Heart left ventricle (tissue), 16 donors: ENCODE data around the gene EXOC8. TPM values are rescaled to one million over a fixed set of nuclear protein-coding genes. Genes with fewer than 3 reads are reported as not detected.
"Not testable (repeated sequence)": the region's sequence is repeated elsewhere in the genome, so short reads cannot be mapped to it uniquely, and the experiment has no call there.

ENCODE experiments used
- ATAC-seq, 4 donors: fragments of 200-7000 bp; cut with Tn5 transposase; one replicate each; pipeline ENCODE4 v1.9.1; 2020 to 2022; ENCODE audit warnings: moderate library complexity in 4 of 4, mild to moderate bottlenecking in 3 of 4, moderate number of reproducible peaks in 1 of 4
- DNase-seq, 5 donors: peaks; one replicate each; pipeline ENCODE4 v3.0.0-alpha.2; 2020
- H3K27ac ChIP-seq, 12 donors: fragments of 200-600 bp; sonication (generic) in 4 of 12; one replicate each; pipeline versions ENCODE4 v1.5.0 to v1.8.0; 2016 to 2022; ENCODE audit warnings: mild to moderate bottlenecking in 2 of 12
- H3K27me3 ChIP-seq, 9 donors: fragments of 200-600 bp; sonication (generic) in 2 of 9; one replicate each; pipeline versions ENCODE4 v1.5.1 to v1.8.0; 2016 to 2022; ENCODE audit warnings: mild to moderate bottlenecking in 3 of 9
- H3K36me3 ChIP-seq, 9 donors: fragments of 200-600 bp; sonication (generic) in 2 of 9; one replicate each; pipeline versions ENCODE4 v1.5.0 to v1.8.0; 2018 to 2022; ENCODE audit warnings: mild to moderate bottlenecking in 2 of 9
- H3K4me1 ChIP-seq, 12 donors: fragments of 200-600 bp; sonication (generic) in 4 of 12; one replicate each; pipeline versions ENCODE4 v1.5.0 to v1.8.0; 2016 to 2022; ENCODE audit warnings: mild to moderate bottlenecking in 3 of 12
- H3K4me3 ChIP-seq, 12 donors: fragments of 200-600 bp; sonication (generic) in 4 of 12; one replicate each; pipeline versions ENCODE4 v1.5.0 to v1.8.0; 2017 to 2022; ENCODE audit warnings: mild to moderate bottlenecking in 9 of 12, moderate library complexity in 4 of 12
- H3K9me3 ChIP-seq, 12 donors: fragments of 200-600 bp; sonication (generic) in 4 of 12; one replicate each; pipeline versions ENCODE4 v1.5.0 to v1.8.0; 2016 to 2022; ENCODE audit warnings: mild to moderate bottlenecking in 1 of 12
- POLR2A ChIP-seq, 2 donors: fragments of 450-650 bp; IDR thresholded peaks; one replicate each; pipeline ENCODE4 v1.6.1; 2017; ENCODE audit warnings: antibody characterized with exemption in 2 of 2, mild to moderate bottlenecking in 2 of 2, moderate library complexity in 2 of 2
- WGBS, 4 donors: extraction: QIAGEN DNeasy Blood & Tissue Kit in 2 of 4; methylation state at CpG; one replicate each; pipeline versions ENCODE4 v1.1.5 to v1.1.7; 2013 to 2018; 5-methylcytosine and 5-hydroxymethylcytosine counted together
- intact Hi-C, 10 donors: fragments of 100-400 bp; cut with DNase I; formaldehyde crosslinking; loops; one replicate each; pipeline versions ENCODE4 v1.11.1 to v1.14.2; 2022
- polyA plus RNA-seq, 2 donors: library from polyadenylated mRNA; stranded (reverse); fragments of 200-250 nt; gene quantifications; one replicate each; pipeline ENCODE4 v1.2.3, GENCODE V29; 2013
- total RNA-seq, 9 donors: library from RNA; depleted of rRNA in 2 of 9; stranded (reverse); fragments of >200 nt in 2 of 9; fragmentation: NEBNext Ultra II Directional in 3 of 9; extraction: Animal tissue kit (Norgen Biotek cat#: 25700) in 3 of 9; gene quantifications; one replicate each; pipeline versions ENCODE4 v1.1.0 to v1.2.4, GENCODE V29; 2016 to 2023
- TF ChIP-seq, protein P1 (sequence below), 12 donors: fragments of 200-600 bp; sonication (generic) in 4 of 12; IDR thresholded peaks; one replicate each; pipeline versions ENCODE4 v1.5.0 to v1.8.0; 2018 to 2022; ENCODE audit warnings: antibody characterized with exemption in 12 of 12, mild to moderate bottlenecking in 5 of 12
- donor health status: ischemic (EF 13 %, LVEDD 7.1; RV severe dilation, severe dysfunction).
- donor health status: healthy with polysubstance abuse.
- donor health status: DM: no; HTN: yes; CAD: no.
- donor health status: DM: no; HTN: no; CAD: no.
- donor health status: ischemic (EF 25% LVEDD 6.9; RV normal size, moderate dysfunction).
- donor health status: ischemic (EF 25% LVEDD 5.7; RV mildly dilated, moderate dysfunction).
- donor health status: healthy.
- donor health status: DM: yes; HTN: yes; CAD: no.
- donor health status: ischemic (EF 35%, LVEDD 5.7; RV mildly dilated, moderate dysfunction).
- donor health status: nonischemic (EF 11% LVEDD 7.7; RV severe dilation, severe dysfunction).
- donor health status: DM: yes; HTN: yes; CAD: no.
- donor health status: PGD.
- donor health status: ischemic (EF 29% LVEDD 5.4; RV normal size, mild dysfunction).
- donor health status: nonischemic (EF 23%, LVEDD 6.1; RV moderate dilation, normal function).

The EXOC8 gene
- total and polyA plus RNA-seq, 11 donors: 3.7 to 14.8 (median 12.2) TPM

DNA sequence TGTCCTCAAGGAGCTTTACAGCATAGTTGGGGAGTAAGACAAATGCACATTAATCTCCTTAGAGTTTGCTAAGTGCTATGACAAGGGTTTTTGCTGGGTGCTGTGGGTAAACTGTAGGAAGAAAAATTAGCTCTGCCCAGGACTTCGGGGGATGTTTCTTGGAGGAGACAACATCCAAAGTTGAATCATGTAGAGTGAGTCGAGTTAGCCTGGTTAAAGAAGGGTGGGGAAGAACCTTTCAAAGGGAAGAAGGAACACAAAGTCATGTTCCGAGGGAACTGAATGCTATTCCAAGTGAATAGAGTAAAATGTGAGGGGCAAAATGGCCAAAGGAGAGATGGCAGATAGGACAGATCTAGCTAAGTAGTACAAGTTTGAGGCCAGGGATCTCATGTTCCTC is 17.5 kb upstream of the EXOC8 start:
- no peak overlapping the region for H3K27ac ChIP-seq
- no peaks in the 10 kb centered on the region for H3K27me3 ChIP-seq
- intact Hi-C loops: loop anchor here in 7 of 10 donors (5.0 to 10.0 kb wide), 7 partner anchors 67 to 247 kb away; partner anchors contain the start of genes EGLN1 (in 2 of the 7) and TSNAX (in 1 of the 7)
- TF ChIP-seq, protein P1, sequence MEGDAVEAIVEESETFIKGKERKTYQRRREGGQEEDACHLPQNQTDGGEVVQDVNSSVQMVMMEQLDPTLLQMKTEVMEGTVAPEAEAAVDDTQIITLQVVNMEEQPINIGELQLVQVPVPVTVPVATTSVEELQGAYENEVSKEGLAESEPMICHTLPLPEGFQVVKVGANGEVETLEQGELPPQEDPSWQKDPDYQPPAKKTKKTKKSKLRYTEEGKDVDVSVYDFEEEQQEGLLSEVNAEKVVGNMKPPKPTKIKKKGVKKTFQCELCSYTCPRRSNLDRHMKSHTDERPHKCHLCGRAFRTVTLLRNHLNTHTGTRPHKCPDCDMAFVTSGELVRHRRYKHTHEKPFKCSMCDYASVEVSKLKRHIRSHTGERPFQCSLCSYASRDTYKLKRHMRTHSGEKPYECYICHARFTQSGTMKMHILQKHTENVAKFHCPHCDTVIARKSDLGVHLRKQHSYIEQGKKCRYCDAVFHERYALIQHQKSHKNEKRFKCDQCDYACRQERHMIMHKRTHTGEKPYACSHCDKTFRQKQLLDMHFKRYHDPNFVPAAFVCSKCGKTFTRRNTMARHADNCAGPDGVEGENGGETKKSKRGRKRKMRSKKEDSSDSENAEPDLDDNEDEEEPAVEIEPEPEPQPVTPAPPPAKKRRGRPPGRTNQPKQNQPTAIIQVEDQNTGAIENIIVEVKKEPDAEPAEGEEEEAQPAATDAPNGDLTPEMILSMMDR (IDR thresholded peaks at IDR 0.05): no peak
- TF ChIP-seq POLR2A (IDR thresholded peaks at IDR 0.05): no peak
- peaks cover 0 to 19% (median 8%) of the 10 kb centered on the region in 12 donors for H3K4me1 ChIP-seq
- H3K9me3 ChIP-seq: no peaks in the 10 kb centered on the region
- peaks cover 0 to 53% (median 33%) of the 10 kb centered on the region in 9 donors for H3K36me3 ChIP-seq
- ATAC-seq: no peak
- H3K4me3 ChIP-seq: no peak overlapping the region
- no peak for DNase-seq
- 81 to 87% (median 86%) methylated on average over 3 of the region's 3 CpGs for WGBS, 4 donors

DNA sequence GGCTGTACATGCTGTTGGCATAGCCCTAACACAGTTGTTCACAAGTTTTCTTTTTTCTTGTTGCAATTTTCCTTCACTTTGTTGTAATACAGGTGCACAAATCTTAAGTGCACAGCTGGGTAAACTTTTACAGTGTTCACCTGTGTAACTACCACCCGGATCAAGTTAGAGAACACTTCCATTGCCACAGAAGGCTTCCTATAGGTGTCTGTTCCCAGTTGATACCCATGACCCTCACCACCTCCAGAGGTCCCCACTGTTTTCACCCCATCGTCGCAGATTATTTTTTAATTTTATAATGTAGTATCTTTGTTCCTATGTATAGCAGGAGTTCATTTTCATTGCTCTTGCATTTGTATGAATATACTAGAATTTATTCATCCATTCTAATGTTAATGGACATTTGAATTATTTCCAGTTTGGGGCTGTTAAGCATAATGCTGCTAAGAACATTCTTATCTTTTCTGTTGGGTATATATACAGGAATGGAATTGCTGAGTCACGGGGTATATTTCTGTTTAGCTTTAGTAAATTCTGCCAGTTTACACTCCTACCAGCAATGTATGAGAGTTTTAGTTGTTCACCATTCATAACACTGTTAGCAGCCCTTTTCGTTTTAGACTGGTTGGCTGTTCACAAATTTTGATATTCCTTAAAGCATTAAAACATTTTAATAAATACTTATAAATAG is 16.8 kb upstream of the EXOC8 start:
- intact Hi-C loops: loop anchor here in 7 of 10 donors (5.0 to 10.0 kb wide), 7 partner anchors 68 to 248 kb away; partner anchors contain the start of genes EGLN1 (in 2 of the 7) and TSNAX (in 1 of the 7)
- Histone ChIP-seq H3K27me3 (no peaks in the 10 kb centered on the region), H3K27ac (no peak overlapping the region), H3K36me3 (peaks cover 0 to 55% (median 40%) of the 10 kb centered on the region in 9 donors), H3K4me3 (no peak overlapping the region), H3K4me1 (peaks cover 0 to 19% (median 8%) of the 10 kb centered on the region in 12 donors), H3K9me3 (no peaks in the 10 kb centered on the region)
- DNase-seq: no peak
- no peak for ATAC-seq
- WGBS, 4 donors: 83 to 88% (median 84%) methylated on average over 5 of the region's 5 CpGs
- TF ChIP-seq, protein P1 (IDR thresholded peaks at IDR 0.05): no peak
- no peak for TF ChIP-seq POLR2A (IDR thresholded peaks at IDR 0.05)

GRCh38 chr1:231353086-231353485 is 15.4 kb upstream of the EXOC8 start:
- Histone ChIP-seq H3K9me3 (no peaks in the 10 kb centered on the region), H3K27ac (peak overlapping the region in 2 of 12 donors; percentile 2 to 47), H3K4me3 (no peak overlapping the region), H3K27me3 (no peaks in the 10 kb centered on the region), H3K4me1 (peaks cover 0 to 15% (median 4%) of the 10 kb centered on the region in 12 donors), H3K36me3 (peaks cover 0 to 64% (median 53%) of the 10 kb centered on the region in 9 donors)
- 57 to 68% (median 62%) methylated on average over 2 of the region's 2 CpGs for WGBS, 4 donors
- DNase-seq: no peak
- TF ChIP-seq POLR2A (IDR thresholded peaks at IDR 0.05): no peak
- TF ChIP-seq, protein P1 (IDR thresholded peaks at IDR 0.05): no peak
- intact Hi-C loops: loop anchor here in 2 of 10 donors (10.0 kb wide), 2 partner anchors 72 to 182 kb away; partner anchors contain the start of gene EGLN1 (in 1 of the 2)
- no peak for ATAC-seq

GRCh38 chr1:231351816-231352215 is 14.2 kb upstream of the EXOC8 start:
- WGBS, 4 donors: 50 to 57% (median 53%) methylated on average over 2 of the region's 2 CpGs
- Histone ChIP-seq H3K9me3 (no peaks in the 10 kb centered on the region), H3K4me3 (no peak overlapping the region), H3K27me3 (no peaks in the 10 kb centered on the region), H3K27ac (peak overlapping the region in 6 of 12 donors; percentile 17 to 66 (median 45)), H3K4me1 (peaks cover 0 to 6% (median 0%) of the 10 kb centered on the region in 12 donors), H3K36me3 (peaks cover 0 to 75% (median 63%) of the 10 kb centered on the region in 9 donors)
- intact Hi-C loops: loop anchor here in 2 of 10 donors (10.0 kb wide), 2 partner anchors 73 to 183 kb away; partner anchors contain the start of gene EGLN1 (in 1 of the 2)
- TF ChIP-seq, protein P1 (IDR thresholded peaks at IDR 0.05): no peak
- TF ChIP-seq POLR2A (IDR thresholded peaks at IDR 0.05): no peak
- ATAC-seq (peak in 1 of 4 donors; percentile 42), DNase-seq (no peak)

DNA sequence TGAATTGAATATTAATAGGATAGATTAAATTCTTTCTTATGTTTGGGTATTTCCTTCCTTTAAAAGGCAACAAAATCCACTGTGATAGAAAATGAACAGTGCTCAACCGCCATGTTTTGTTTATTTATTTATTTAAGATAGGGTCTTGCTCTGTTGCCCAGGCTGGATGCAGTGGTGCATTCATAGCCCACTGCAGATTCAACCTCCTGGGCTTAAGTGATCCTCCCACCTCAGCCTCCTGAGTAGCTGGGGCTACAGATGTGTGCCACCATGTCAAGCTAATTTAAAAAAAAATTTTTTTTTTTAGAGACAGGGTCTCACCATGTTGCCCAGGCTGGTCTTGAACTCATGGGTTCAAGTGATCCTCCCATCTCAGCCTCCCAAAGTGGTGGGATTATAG is 11.2 kb upstream of the EXOC8 start:
- DNase-seq, ATAC-seq, H3K9me3 ChIP-seq, H3K4me3 ChIP-seq, H3K27ac ChIP-seq, H3K4me1 ChIP-seq, H3K27me3 ChIP-seq, intact Hi-C loops: not testable (repeated sequence)
- 89 to 100% (median 96%) methylated on average over 1 of the region's 1 CpG for WGBS, 4 donors
- peaks cover 0 to 92% (median 82%) of the 10 kb centered on the region in 9 donors for H3K36me3 ChIP-seq
